Measurements from ENCODE around the gene UCN.

DNA sequence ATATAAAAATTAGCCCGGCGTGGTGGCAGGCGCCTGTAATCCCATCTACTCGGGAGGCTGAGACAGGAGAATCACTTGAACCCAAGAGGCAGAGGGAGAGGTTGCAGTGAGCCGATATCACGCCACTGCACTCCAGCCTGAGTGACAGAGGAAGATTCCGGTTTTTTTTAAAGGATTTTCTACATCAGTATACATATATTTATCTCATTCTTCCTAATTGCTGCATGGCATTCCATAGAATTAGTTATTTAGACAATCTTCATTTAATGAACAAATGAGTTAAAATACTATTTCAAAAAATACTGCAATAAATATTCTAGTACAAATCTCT lies 46.3 kb upstream of the UCN start:
- TF ChIP-seq RAD21 (IDR thresholded peaks at IDR 0.05; ENCODE audit: low read depth) (no peak), FOXM1 (IDR thresholded peaks at IDR 0.05; ENCODE audit: borderline replicate concordance, low read depth) (no peak), TAF1 (IDR thresholded peaks at IDR 0.05; ENCODE audit: low read depth) (no peak), NFIC (IDR thresholded peaks at IDR 0.05) (no peak), CEBPB (IDR thresholded peaks at IDR 0.05) (no peak), EP300 (IDR thresholded peaks at IDR 0.05; ENCODE audit: borderline replicate concordance) (no peak), EGR1 (IDR thresholded peaks at IDR 0.05) (no peak), YY1 (IDR thresholded peaks at IDR 0.05; ENCODE audit: low read depth) (no peak), CREB1 (IDR thresholded peaks at IDR 0.05; ENCODE audit: low read depth) (no peak), ZBTB7A (IDR thresholded peaks at IDR 0.05; ENCODE audit: low read depth) (no peak)
- TF ChIP-seq, protein P1, sequence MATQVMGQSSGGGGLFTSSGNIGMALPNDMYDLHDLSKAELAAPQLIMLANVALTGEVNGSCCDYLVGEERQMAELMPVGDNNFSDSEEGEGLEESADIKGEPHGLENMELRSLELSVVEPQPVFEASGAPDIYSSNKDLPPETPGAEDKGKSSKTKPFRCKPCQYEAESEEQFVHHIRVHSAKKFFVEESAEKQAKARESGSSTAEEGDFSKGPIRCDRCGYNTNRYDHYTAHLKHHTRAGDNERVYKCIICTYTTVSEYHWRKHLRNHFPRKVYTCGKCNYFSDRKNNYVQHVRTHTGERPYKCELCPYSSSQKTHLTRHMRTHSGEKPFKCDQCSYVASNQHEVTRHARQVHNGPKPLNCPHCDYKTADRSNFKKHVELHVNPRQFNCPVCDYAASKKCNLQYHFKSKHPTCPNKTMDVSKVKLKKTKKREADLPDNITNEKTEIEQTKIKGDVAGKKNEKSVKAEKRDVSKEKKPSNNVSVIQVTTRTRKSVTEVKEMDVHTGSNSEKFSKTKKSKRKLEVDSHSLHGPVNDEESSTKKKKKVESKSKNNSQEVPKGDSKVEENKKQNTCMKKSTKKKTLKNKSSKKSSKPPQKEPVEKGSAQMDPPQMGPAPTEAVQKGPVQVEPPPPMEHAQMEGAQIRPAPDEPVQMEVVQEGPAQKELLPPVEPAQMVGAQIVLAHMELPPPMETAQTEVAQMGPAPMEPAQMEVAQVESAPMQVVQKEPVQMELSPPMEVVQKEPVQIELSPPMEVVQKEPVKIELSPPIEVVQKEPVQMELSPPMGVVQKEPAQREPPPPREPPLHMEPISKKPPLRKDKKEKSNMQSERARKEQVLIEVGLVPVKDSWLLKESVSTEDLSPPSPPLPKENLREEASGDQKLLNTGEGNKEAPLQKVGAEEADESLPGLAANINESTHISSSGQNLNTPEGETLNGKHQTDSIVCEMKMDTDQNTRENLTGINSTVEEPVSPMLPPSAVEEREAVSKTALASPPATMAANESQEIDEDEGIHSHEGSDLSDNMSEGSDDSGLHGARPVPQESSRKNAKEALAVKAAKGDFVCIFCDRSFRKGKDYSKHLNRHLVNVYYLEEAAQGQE (IDR thresholded peaks at IDR 0.05; ENCODE audit: low read depth): no peak
- TF ChIP-seq, protein P2, sequence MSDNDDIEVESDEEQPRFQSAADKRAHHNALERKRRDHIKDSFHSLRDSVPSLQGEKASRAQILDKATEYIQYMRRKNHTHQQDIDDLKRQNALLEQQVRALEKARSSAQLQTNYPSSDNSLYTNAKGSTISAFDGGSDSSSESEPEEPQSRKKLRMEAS (IDR thresholded peaks at IDR 0.05): no peak
- TF ChIP-seq, protein P3, sequence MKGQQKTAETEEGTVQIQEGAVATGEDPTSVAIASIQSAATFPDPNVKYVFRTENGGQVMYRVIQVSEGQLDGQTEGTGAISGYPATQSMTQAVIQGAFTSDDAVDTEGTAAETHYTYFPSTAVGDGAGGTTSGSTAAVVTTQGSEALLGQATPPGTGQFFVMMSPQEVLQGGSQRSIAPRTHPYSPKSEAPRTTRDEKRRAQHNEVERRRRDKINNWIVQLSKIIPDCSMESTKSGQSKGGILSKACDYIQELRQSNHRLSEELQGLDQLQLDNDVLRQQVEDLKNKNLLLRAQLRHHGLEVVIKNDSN (IDR thresholded peaks at IDR 0.05): no peak

All from Ishikawa (cell line).